ENCODE data around the gene ADD2. TPM values are rescaled to one million over a fixed set of nuclear protein-coding genes. Genes with fewer than 3 reads are reported as not detected.

Gene ADD2
- total and polyA plus RNA-seq, 2 donors (not counting 1 experiment from before 2014, with no cell fraction given), result 15.9 to 21.7 TPM

DNA sequence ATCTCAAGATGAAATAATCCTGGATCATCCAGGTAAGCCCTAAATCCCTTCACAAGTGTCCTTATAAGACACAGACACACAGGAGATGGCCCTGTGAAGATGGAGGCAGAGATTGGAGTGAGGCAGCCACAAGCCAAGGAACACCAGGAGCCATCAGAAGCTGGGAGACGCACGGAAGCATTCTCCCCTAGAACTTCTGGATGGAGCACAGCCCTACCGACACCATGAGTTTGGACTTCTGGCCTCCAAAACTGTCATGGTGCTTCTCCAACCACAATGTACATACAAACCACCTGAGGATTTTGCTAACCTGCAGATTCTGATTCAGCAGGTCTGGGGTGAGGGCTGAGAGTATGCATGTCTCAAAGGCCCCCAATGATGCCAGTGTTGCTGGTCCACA lies 42.5 kb downstream of the ADD2 start:
- Histone ChIP-seq H3K27ac (ENCODE audit: low read length in 2 of 2) (no peak overlapping the region), H3K36me3 (replicated peaks in 1 of 2; ENCODE audit: control extremely low read depth in 1 of 2, control insufficient read depth in 1 of 2, extremely low read depth in 1 of 2, insufficient read depth in 2 of 2, low read length in 1 of 2) (no peaks in the 10 kb centered on the region), H3K9ac (ENCODE audit: low read length) (no peak overlapping the region), H3K4me2 (replicated peaks; ENCODE audit: low read depth, low read length, poor library complexity, severe bottlenecking) (no peak overlapping the region), H3K79me2 (ENCODE audit: control insufficient read depth, insufficient read depth, low read length) (peaks cover under 1% of the 10 kb centered on the region), H3K27me3 (replicated peaks in 1 of 4; ENCODE audit: control extremely low read depth in 1 of 4, control insufficient read depth in 3 of 4, insufficient read depth in 4 of 4, low read length in 3 of 4) (peaks cover 0 to 2% (median 0%) of the 10 kb centered on the region in 4 experiments), H3K9me3 (ENCODE audit: control extremely low read depth in 1 of 3, control insufficient read depth in 2 of 3, insufficient read depth in 1 of 3, low read length in 2 of 3) (no peaks in the 10 kb centered on the region), H4K20me1 (ENCODE audit: control insufficient read depth, insufficient read depth, low read length, poor library complexity, severe bottlenecking) (peaks cover 51% of the 10 kb centered on the region), H3K4me1 (ENCODE audit: control insufficient read depth in 2 of 2, insufficient read depth in 2 of 2, low read length in 2 of 2) (no peaks in the 10 kb centered on the region), H2AFZ (ENCODE audit: insufficient read depth, low read depth, low read length, poor library complexity, severe bottlenecking) (no peak overlapping the region), H3K4me3 (ENCODE audit: control extremely low read depth in 1 of 5, extremely low read depth in 1 of 5, insufficient read depth in 1 of 5, low read depth in 2 of 5, low read length in 4 of 5) (no peak overlapping the region)
- no peak overlapping the region for H3K27ac Mint-ChIP-seq
- DNase-seq (no peak), ATAC-seq (ENCODE audit: low read depth) (no peak)
- ChIA-PET CTCF (no interaction called here), POLR2A (no interaction called here)
- TF ChIP-seq EZH2 (IDR thresholded peaks at IDR 0.05; ENCODE audit: borderline replicate concordance, insufficient read depth, low read depth, low read length, poor library complexity, severe bottlenecking), result no peak
- TF ChIP-seq CTCF (IDR thresholded peaks at IDR 0.05), result no peak
- H3K27me3 Mint-ChIP-seq, result no peaks in the 10 kb centered on the region
- peaks cover 4% of the 10 kb centered on the region for H3K4me1 Mint-ChIP-seq
- 91% methylated on average over 3 of the region's 3 CpGs for WGBS (ENCODE audit: insufficient coverage)
- H3K4me3 Mint-ChIP-seq, result no peak overlapping the region
- intact Hi-C loops (cut with micrococcal nuclease), result no loop called here
- no peaks in the 10 kb centered on the region for H3K9me3 Mint-ChIP-seq (ENCODE audit: insufficient read depth)

DNA sequence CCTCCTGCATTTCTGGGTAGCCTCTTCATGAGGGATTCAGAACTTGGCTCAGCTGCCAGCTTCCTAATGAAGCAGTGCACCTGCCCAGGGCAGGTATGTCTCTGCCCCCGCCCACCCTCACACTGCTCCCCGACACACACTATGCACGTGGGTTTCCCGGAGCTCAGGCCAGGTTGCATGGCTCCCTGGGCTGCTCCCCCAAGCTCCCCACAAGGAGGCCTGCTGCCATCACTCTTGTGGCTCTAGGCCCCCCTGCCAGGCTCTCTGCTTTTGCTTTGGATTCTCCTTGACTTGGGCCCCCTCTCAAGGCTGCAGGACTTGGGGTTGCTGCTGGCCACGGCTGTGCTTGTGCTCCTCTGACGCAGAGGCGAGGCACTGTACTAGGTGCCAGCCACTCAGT lies 43.6 kb downstream of the ADD2 start:
- no peak overlapping the region for H3K4me3 ChIP-seq (ENCODE audit: control extremely low read depth in 1 of 5, extremely low read depth in 1 of 5, insufficient read depth in 1 of 5, low read depth in 2 of 5, low read length in 4 of 5)
- no peak overlapping the region for H3K27ac ChIP-seq (ENCODE audit: low read length in 2 of 2)
- no peak for ATAC-seq (ENCODE audit: low read depth)
- TF ChIP-seq CTCF (IDR thresholded peaks at IDR 0.05) (no peak), EZH2 (IDR thresholded peaks at IDR 0.05; ENCODE audit: borderline replicate concordance, insufficient read depth, low read depth, low read length, poor library complexity, severe bottlenecking) (no peak)
- no peak for DNase-seq
- H4K20me1 ChIP-seq (ENCODE audit: control insufficient read depth, insufficient read depth, low read length, poor library complexity, severe bottlenecking), result peaks cover 63% of the 10 kb centered on the region
- 97% methylated on average over 4 of the region's 7 CpGs for WGBS (ENCODE audit: insufficient coverage)
- H3K4me2 ChIP-seq (replicated peaks; ENCODE audit: low read depth, low read length, poor library complexity, severe bottlenecking), result no peak overlapping the region
- Mint-ChIP-seq H3K4me3 (no peak overlapping the region), H3K9me3 (ENCODE audit: insufficient read depth) (no peaks in the 10 kb centered on the region), H3K27me3 (no peaks in the 10 kb centered on the region), H3K27ac (no peak overlapping the region), H3K4me1 (no peaks in the 10 kb centered on the region)
- no peak overlapping the region for H3K9ac ChIP-seq (ENCODE audit: low read length)
- no peaks in the 10 kb centered on the region for H3K4me1 ChIP-seq (ENCODE audit: control insufficient read depth in 2 of 2, insufficient read depth in 2 of 2, low read length in 2 of 2)
- ChIA-PET POLR2A (no interaction called here), CTCF (no interaction called here)
- no peak overlapping the region for H2AFZ ChIP-seq (ENCODE audit: insufficient read depth, low read depth, low read length, poor library complexity, severe bottlenecking)
- intact Hi-C loops (cut with micrococcal nuclease), result no loop called here
- H3K9me3 ChIP-seq (ENCODE audit: control extremely low read depth in 1 of 3, control insufficient read depth in 2 of 3, insufficient read depth in 1 of 3, low read length in 2 of 3), result no peaks in the 10 kb centered on the region
- H3K27me3 ChIP-seq (replicated peaks in 1 of 4; ENCODE audit: control extremely low read depth in 1 of 4, control insufficient read depth in 3 of 4, insufficient read depth in 4 of 4, low read length in 3 of 4), result peaks cover 0 to 2% (median 0%) of the 10 kb centered on the region in 4 experiments
- H3K36me3 ChIP-seq (replicated peaks in 1 of 2; ENCODE audit: control extremely low read depth in 1 of 2, control insufficient read depth in 1 of 2, extremely low read depth in 1 of 2, insufficient read depth in 2 of 2, low read length in 1 of 2), result no peaks in the 10 kb centered on the region
- no peaks in the 10 kb centered on the region for H3K79me2 ChIP-seq (ENCODE audit: control insufficient read depth, insufficient read depth, low read length)

Measured in B cell (primary cell).